Stomach (tissue), 4 donors: ENCODE measurements around the gene NARS2.

ENCODE experiments used
- EP300 ChIP-seq: sonication (generic); formaldehyde crosslinking; IDR thresholded peaks from one replicate; pipeline ENCODE4 v1.6.1; 2017; ENCODE audit warnings: antibody characterized with exemption
- POLR2AphosphoS5 ChIP-seq, 3 donors: sonication (generic); formaldehyde crosslinking; IDR thresholded peaks; one replicate each; pipeline ENCODE4 v1.6.1; 2016; ENCODE audit warnings: antibody characterized with exemption in 3 of 3
- TF ChIP-seq, protein P1 (sequence below), 7 experiments: fragments of 450-650 bp in 4 of 7; fragments of 200-600 bp in 3 of 7; sonication (generic) in 3 of 7; IDR thresholded peaks; one replicate each; pipeline ENCODE4 v1.5.1; 2016 to 2019; ENCODE audit warnings: antibody characterized with exemption in 7 of 7, control low read depth in 2 of 7, mild to moderate bottlenecking in 1 of 7

DNA sequence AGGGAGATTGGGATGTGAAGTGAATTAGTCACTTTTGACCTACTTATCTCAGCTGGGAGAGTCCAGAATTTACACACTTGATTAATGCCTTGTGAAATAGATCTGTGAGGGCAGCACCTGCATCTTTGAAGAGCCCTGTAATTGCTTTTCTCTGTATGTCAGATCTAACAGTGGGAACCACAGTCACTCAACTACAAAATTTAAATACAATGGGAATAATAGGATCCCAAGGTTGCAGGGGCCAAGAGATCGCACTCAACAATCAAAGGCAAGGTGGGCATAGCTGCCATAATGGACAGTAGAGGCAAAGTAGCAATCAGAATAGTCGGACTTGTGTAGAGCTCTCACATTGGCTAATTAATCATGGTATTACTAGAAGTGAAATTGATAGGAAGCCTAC lies 45.5 kb upstream of the NARS2 start:
- TF ChIP-seq, protein P1, sequence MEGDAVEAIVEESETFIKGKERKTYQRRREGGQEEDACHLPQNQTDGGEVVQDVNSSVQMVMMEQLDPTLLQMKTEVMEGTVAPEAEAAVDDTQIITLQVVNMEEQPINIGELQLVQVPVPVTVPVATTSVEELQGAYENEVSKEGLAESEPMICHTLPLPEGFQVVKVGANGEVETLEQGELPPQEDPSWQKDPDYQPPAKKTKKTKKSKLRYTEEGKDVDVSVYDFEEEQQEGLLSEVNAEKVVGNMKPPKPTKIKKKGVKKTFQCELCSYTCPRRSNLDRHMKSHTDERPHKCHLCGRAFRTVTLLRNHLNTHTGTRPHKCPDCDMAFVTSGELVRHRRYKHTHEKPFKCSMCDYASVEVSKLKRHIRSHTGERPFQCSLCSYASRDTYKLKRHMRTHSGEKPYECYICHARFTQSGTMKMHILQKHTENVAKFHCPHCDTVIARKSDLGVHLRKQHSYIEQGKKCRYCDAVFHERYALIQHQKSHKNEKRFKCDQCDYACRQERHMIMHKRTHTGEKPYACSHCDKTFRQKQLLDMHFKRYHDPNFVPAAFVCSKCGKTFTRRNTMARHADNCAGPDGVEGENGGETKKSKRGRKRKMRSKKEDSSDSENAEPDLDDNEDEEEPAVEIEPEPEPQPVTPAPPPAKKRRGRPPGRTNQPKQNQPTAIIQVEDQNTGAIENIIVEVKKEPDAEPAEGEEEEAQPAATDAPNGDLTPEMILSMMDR (IDR thresholded peaks at IDR 0.05) = no peak
- no peak for TF ChIP-seq EP300
- no peak for TF ChIP-seq POLR2AphosphoS5 (IDR thresholded peaks at IDR 0.05)
